ENCODE results near the gene MED12L.
"Not testable (repeated sequence)": the region's sequence is repeated elsewhere in the genome, so short reads cannot be mapped to it uniquely, and the experiment has no call there.

The MED12L gene

GRCh38 chr3:151135541-151136337, 50.3 kb downstream of the MED12L start:
- no peak for DNase-seq

- DNase-seq = no peak
Observed at GRCh38 chr3:151142929-151143328, 57.5 kb downstream of the MED12L start.

- no peak for DNase-seq
Observed at GRCh38 chr3:151144016-151144415, 58.6 kb downstream of the MED12L start.

- no peak for DNase-seq
Observed at GRCh38 chr3:151144760-151145159, 59.3 kb downstream of the MED12L start.

- no peak for DNase-seq
Observed at GRCh38 chr3:151145713-151146070, 60.2 kb downstream of the MED12L start.

- DNase-seq = peak; percentile 91
Observed at GRCh38 chr3:151146071-151146730, 60.7 kb downstream of the MED12L start.

- DNase-seq = no peak
Observed at GRCh38 chr3:151146731-151147091, 61.2 kb downstream of the MED12L start.

GRCh38 chr3:151147299-151147698, 61.8 kb downstream of the MED12L start:
- no peak for DNase-seq

- DNase-seq = peak; percentile 60
Observed at GRCh38 chr3:151152455-151153079, 67.1 kb downstream of the MED12L start.

GRCh38 chr3:151154566-151154965, 69.1 kb downstream of the MED12L start:
- DNase-seq = no peak

- DNase-seq = no peak
Observed at GRCh38 chr3:151155409-151156128, 70.1 kb downstream of the MED12L start.

- peak; percentile 93 for DNase-seq
Observed at GRCh38 chr3:151156618-151157216, 71.3 kb downstream of the MED12L start.

GRCh38 chr3:151159806-151160205, 74.3 kb downstream of the MED12L start:
- DNase-seq = no peak

GRCh38 chr3:151165226-151165625, 79.8 kb downstream of the MED12L start:
- DNase-seq = peak; percentile 65

- no peak for DNase-seq
Observed at GRCh38 chr3:151166161-151166560, 80.7 kb downstream of the MED12L start.

GRCh38 chr3:151168269-151169094, 83.0 kb downstream of the MED12L start:
- DNase-seq = peak; percentile 89

- no peak for DNase-seq
Observed at GRCh38 chr3:151169262-151169947, 83.9 kb downstream of the MED12L start.

- not testable (repeated sequence) for DNase-seq
Observed at GRCh38 chr3:151169948-151170679, 84.7 kb downstream of the MED12L start.

GRCh38 chr3:151171145-151171757, 85.8 kb downstream of the MED12L start:
- no peak for DNase-seq

GRCh38 chr3:151174351-151174750, 88.9 kb downstream of the MED12L start:
- no peak for DNase-seq

Data from NCI-H82 (cell line).